ENCODE results near the gene KRT77. TPM values are rescaled to one million over a fixed set of nuclear protein-coding genes. Genes with fewer than 3 reads are reported as not detected.

The KRT77 gene
- total and polyA plus RNA-seq, 4 donors, result not detected

GRCh38 chr12:52744493-52745156 lies 41.3 kb upstream of the KRT77 start:
- H3K9ac ChIP-seq (ENCODE audit: insufficient read depth in 1 of 2, low read length in 2 of 2), result no peak overlapping the region
- no peak for TF ChIP-seq CTCF (IDR thresholded peaks at IDR 0.05; ENCODE audit: control extremely low read depth, extremely low read depth)
- WGBS, 2 donors, result 73 to 87% methylated on average over 1 of the region's 1 CpG
- DNase-seq (no peak), ATAC-seq (ENCODE audit: insufficient read depth, low FRiP score) (no peak)
- H3K27ac ChIP-seq (ENCODE audit: low read depth in 1 of 2, low read length in 1 of 2), result no peak overlapping the region
- no peak overlapping the region for H3K4me3 ChIP-seq
- no peaks in the 10 kb centered on the region for H3K27me3 ChIP-seq (ENCODE audit: control insufficient read depth in 3 of 3, insufficient read depth in 3 of 3, low read length in 2 of 3)
- H3K36me3 ChIP-seq (ENCODE audit: control insufficient read depth in 4 of 4, insufficient read depth in 4 of 4, low read length in 4 of 4), result no peaks in the 10 kb centered on the region
- peaks cover 0 to 6% (median 0%) of the 10 kb centered on the region in 4 donors for H3K9me3 ChIP-seq (ENCODE audit: control insufficient read depth in 4 of 4, insufficient read depth in 3 of 4, low read length in 3 of 4)
- no peaks in the 10 kb centered on the region for H3K4me1 ChIP-seq (ENCODE audit: control insufficient read depth in 5 of 5, insufficient read depth in 5 of 5, low read length in 5 of 5)

- ATAC-seq (ENCODE audit: insufficient read depth, low FRiP score), result no peak
- TF ChIP-seq CTCF (IDR thresholded peaks at IDR 0.05; ENCODE audit: control extremely low read depth, extremely low read depth), result no peak
- no peak overlapping the region for H3K27ac ChIP-seq (ENCODE audit: low read depth in 1 of 2, low read length in 1 of 2)
- no peak overlapping the region for H3K4me3 ChIP-seq
- H3K9ac ChIP-seq (ENCODE audit: insufficient read depth in 1 of 2, low read length in 2 of 2), result no peak overlapping the region
- peaks cover 0 to 3% (median 0%) of the 10 kb centered on the region in 3 donors for H3K27me3 ChIP-seq (ENCODE audit: control insufficient read depth in 3 of 3, insufficient read depth in 3 of 3, low read length in 2 of 3)
- DNase-seq, result no peak
- no peaks in the 10 kb centered on the region for H3K36me3 ChIP-seq (ENCODE audit: control insufficient read depth in 4 of 4, insufficient read depth in 4 of 4, low read length in 4 of 4)
- peaks cover 0 to 6% (median 0%) of the 10 kb centered on the region in 4 donors for H3K9me3 ChIP-seq (ENCODE audit: control insufficient read depth in 4 of 4, insufficient read depth in 3 of 4, low read length in 3 of 4)
- 82 to 84% methylated on average over 3 of the region's 3 CpGs for WGBS, 2 donors
- no peaks in the 10 kb centered on the region for H3K4me1 ChIP-seq (ENCODE audit: control insufficient read depth in 5 of 5, insufficient read depth in 5 of 5, low read length in 5 of 5)
These were observed 39.6 kb upstream of the KRT77 start for GRCh38 chr12:52742822-52743457.

GRCh38 chr12:52742196-52742580 lies 38.9 kb upstream of the KRT77 start:
- Histone ChIP-seq H3K27me3 (ENCODE audit: control insufficient read depth in 3 of 3, insufficient read depth in 3 of 3, low read length in 2 of 3) (peaks cover 0 to 3% (median 0%) of the 10 kb centered on the region in 3 donors), H3K27ac (ENCODE audit: low read depth in 1 of 2, low read length in 1 of 2) (no peak overlapping the region), H3K9me3 (ENCODE audit: control insufficient read depth in 4 of 4, insufficient read depth in 3 of 4, low read length in 3 of 4) (peaks cover 0 to 5% (median 0%) of the 10 kb centered on the region in 4 donors), H3K36me3 (ENCODE audit: control insufficient read depth in 4 of 4, insufficient read depth in 4 of 4, low read length in 4 of 4) (no peaks in the 10 kb centered on the region), H3K9ac (ENCODE audit: insufficient read depth in 1 of 2, low read length in 2 of 2) (no peak overlapping the region), H3K4me1 (ENCODE audit: control insufficient read depth in 5 of 5, insufficient read depth in 5 of 5, low read length in 5 of 5) (no peaks in the 10 kb centered on the region), H3K4me3 (no peak overlapping the region)
- TF ChIP-seq CTCF (IDR thresholded peaks at IDR 0.05; ENCODE audit: control extremely low read depth, extremely low read depth), result no peak
- DNase-seq, result no peak
- ATAC-seq (ENCODE audit: insufficient read depth, low FRiP score), result no peak
- 74 to 75% methylated on average over 6 to 7 of the region's 7 CpGs for WGBS, 2 donors

Measured in lung (tissue), 12 donors.